HT-29 (cell line): Measurements from ENCODE around the gene CEP128. TPM values are rescaled to one million over a fixed set of nuclear protein-coding genes. Genes with fewer than 3 reads are reported as not detected.

Experiments used
- DNase-seq: peaks from one replicate; pipeline ENCODE4 v3.0.0-alpha.2; 2015; ENCODE audit warnings: low spot score
- total RNA-seq: library from RNA; depleted of rRNA; stranded (reverse); fragments of >200 nt; shearing (Covaris generic); gene quantifications from 2 replicates; pipeline ENCODE4 v1.2.3, GENCODE V29; 2014

CEP128 gene
- total RNA-seq, 1 experiment from 2014 or later: 2.6 TPM

GRCh38 chr14:80620434-80620833 is 321.1 kb downstream of the CEP128 start:
- no peak for DNase-seq

- no peak for DNase-seq
Measured at GRCh38 chr14:80618751-80619329, 322.7 kb downstream of the CEP128 start.

- DNase-seq: no peak
Measured at GRCh38 chr14:80615831-80616230, 325.7 kb downstream of the CEP128 start.

GRCh38 chr14:80609055-80609454 is 332.5 kb downstream of the CEP128 start:
- no peak for DNase-seq

GRCh38 chr14:80608563-80608962 is 333.0 kb downstream of the CEP128 start:
- no peak for DNase-seq

- no peak for DNase-seq
Measured at GRCh38 chr14:80607430-80608190, 333.9 kb downstream of the CEP128 start.

GRCh38 chr14:80606347-80606772 is 335.2 kb downstream of the CEP128 start:
- DNase-seq: no peak

- no peak for DNase-seq
Measured at GRCh38 chr14:80605536-80605935, 336.0 kb downstream of the CEP128 start.

- DNase-seq: no peak
Measured at GRCh38 chr14:80602946-80603345, 338.6 kb downstream of the CEP128 start.

GRCh38 chr14:80587096-80587724 is 354.3 kb downstream of the CEP128 start:
- peak; percentile 43 for DNase-seq

- no peak for DNase-seq
Measured at GRCh38 chr14:80586131-80586530, 355.4 kb downstream of the CEP128 start.

- DNase-seq: no peak
Measured at GRCh38 chr14:80585506-80585835, 356.1 kb downstream of the CEP128 start.

- peak; percentile 43 for DNase-seq
Measured at GRCh38 chr14:80584744-80585505, 356.6 kb downstream of the CEP128 start.

GRCh38 chr14:80577599-80577998 is 363.9 kb downstream of the CEP128 start:
- DNase-seq: no peak

- no peak for DNase-seq
Measured at GRCh38 chr14:80576401-80576800, 365.1 kb downstream of the CEP128 start.

GRCh38 chr14:80575763-80576162 is 365.8 kb downstream of the CEP128 start:
- no peak for DNase-seq

GRCh38 chr14:80572666-80573065 is 368.9 kb downstream of the CEP128 start:
- no peak for DNase-seq

GRCh38 chr14:80570930-80571298 is 370.6 kb downstream of the CEP128 start:
- peak; percentile 6 for DNase-seq

- DNase-seq: peak; percentile 16
Measured at GRCh38 chr14:80567905-80568536, 373.5 kb downstream of the CEP128 start.

- no peak for DNase-seq
Measured at GRCh38 chr14:80565001-80565400, 376.5 kb downstream of the CEP128 start.

GRCh38 chr14:80564051-80564450 is 377.5 kb downstream of the CEP128 start:
- DNase-seq: no peak
